ENCODE data around the gene GJC3. TPM values are rescaled to one million over a fixed set of nuclear protein-coding genes. Genes with fewer than 3 reads are reported as not detected.

Gene GJC3
- total and polyA plus RNA-seq, 5 donors = 0.20 to 0.53 (median 0.43) TPM; not detected in 2

- ATAC-seq = no peak
- no peak for DNase-seq
- no peak overlapping the region for H3K4me3 ChIP-seq (ENCODE audit: low read length)
- intact Hi-C loops (cut with DNase I) = no loop called here
- H3K4me1 ChIP-seq (ENCODE audit: control insufficient read depth, insufficient read depth, low read length) = peaks cover 3% of the 10 kb centered on the region
- no peak overlapping the region for H3K27ac ChIP-seq (ENCODE audit: low read length)
- 76% methylated on average over 2 of the region's 2 CpGs for WGBS
- no peaks in the 10 kb centered on the region for H3K27me3 ChIP-seq (ENCODE audit: control insufficient read depth, insufficient read depth)
- no peaks in the 10 kb centered on the region for H3K9me3 ChIP-seq (ENCODE audit: control insufficient read depth, low read length)
Observed at GRCh38 chr7:99928188-99928587, 1.2 kb downstream of the GJC3 start.

GRCh38 chr7:99927536-99927935 lies 1.9 kb downstream of the GJC3 start:
- no peaks in the 10 kb centered on the region for H3K27me3 ChIP-seq (ENCODE audit: control insufficient read depth, insufficient read depth)
- 49% methylated on average over 5 of the region's 5 CpGs for WGBS
- no peak overlapping the region for H3K4me3 ChIP-seq (ENCODE audit: low read length)
- no peaks in the 10 kb centered on the region for H3K9me3 ChIP-seq (ENCODE audit: control insufficient read depth, low read length)
- peaks cover 3% of the 10 kb centered on the region for H3K4me1 ChIP-seq (ENCODE audit: control insufficient read depth, insufficient read depth, low read length)
- intact Hi-C loops (cut with DNase I) = no loop called here
- H3K27ac ChIP-seq (ENCODE audit: low read length) = no peak overlapping the region
- DNase-seq = no peak
- ATAC-seq = no peak

GRCh38 chr7:99926321-99926720 lies 3.1 kb downstream of the GJC3 start:
- H3K4me1 ChIP-seq (ENCODE audit: control insufficient read depth, insufficient read depth, low read length) = peaks cover 3% of the 10 kb centered on the region
- H3K9me3 ChIP-seq (ENCODE audit: control insufficient read depth, low read length) = no peaks in the 10 kb centered on the region
- H3K4me3 ChIP-seq (ENCODE audit: low read length) = no peak overlapping the region
- no peak overlapping the region for H3K27ac ChIP-seq (ENCODE audit: low read length)
- ATAC-seq (no peak), DNase-seq (no peak)
- no peaks in the 10 kb centered on the region for H3K27me3 ChIP-seq (ENCODE audit: control insufficient read depth, insufficient read depth)
- intact Hi-C loops (cut with DNase I) = no loop called here

DNA sequence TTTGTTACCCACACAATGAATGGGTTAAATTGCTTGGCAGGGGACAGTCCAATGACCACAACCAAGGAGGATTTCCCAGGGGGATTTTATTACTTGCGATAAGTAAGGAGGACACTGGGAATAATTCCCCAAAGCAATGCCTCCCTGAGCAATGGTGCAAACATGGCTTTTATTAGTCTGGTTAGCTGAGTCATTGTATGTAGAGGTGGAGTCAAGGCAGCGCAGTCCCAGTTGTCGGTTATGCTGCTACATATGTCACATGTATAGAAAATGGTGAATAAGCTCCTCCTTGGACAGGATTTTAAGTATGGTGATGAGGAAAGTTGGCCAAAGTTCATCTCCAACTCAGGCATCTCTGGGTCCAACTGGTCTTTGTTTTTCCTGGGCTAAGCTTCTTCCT lies 6.2 kb downstream of the GJC3 start:
- Histone ChIP-seq H3K27me3 (ENCODE audit: control insufficient read depth, insufficient read depth) (no peaks in the 10 kb centered on the region), H3K9me3 (ENCODE audit: control insufficient read depth, low read length) (no peaks in the 10 kb centered on the region), H3K4me3 (ENCODE audit: low read length) (no peak overlapping the region), H3K27ac (ENCODE audit: low read length) (no peak overlapping the region), H3K4me1 (ENCODE audit: control insufficient read depth, insufficient read depth, low read length) (peaks cover 2% of the 10 kb centered on the region)
- intact Hi-C loops (cut with DNase I) = no loop called here
- ATAC-seq (no peak), DNase-seq (no peak)
- 84% methylated on average over 3 of the region's 3 CpGs for WGBS

GRCh38 chr7:99920149-99920548 lies 9.3 kb downstream of the GJC3 start:
- intact Hi-C loops (cut with DNase I) = no loop called here
- ATAC-seq = no peak

DNA sequence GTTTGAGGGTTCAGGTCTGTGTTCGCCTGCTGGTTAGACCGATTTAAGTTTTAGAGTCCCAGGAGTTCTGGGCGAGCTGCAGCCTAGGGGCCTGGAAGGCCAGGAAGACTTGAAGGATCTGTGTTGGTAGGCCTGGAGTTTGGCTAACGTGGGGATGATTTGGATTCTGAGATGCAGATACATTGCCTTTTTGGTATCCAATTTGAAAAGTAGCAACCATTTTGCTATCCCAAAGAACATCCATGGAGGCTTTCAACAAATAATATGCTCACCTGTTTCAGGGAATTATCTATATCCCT lies 9.7 kb downstream of the GJC3 start:
- intact Hi-C loops (cut with DNase I) = loop anchor here in 2 of 4 donors (5.0 kb wide), 1 partner anchor 73 kb away; no protein-coding TSS in a partner anchor
- Histone ChIP-seq H3K4me3 (ENCODE audit: low read length) (peak overlapping the region; percentile 66), H3K27me3 (ENCODE audit: control insufficient read depth, insufficient read depth) (no peaks in the 10 kb centered on the region), H3K9me3 (ENCODE audit: control insufficient read depth, low read length) (no peaks in the 10 kb centered on the region), H3K4me1 (ENCODE audit: control insufficient read depth, insufficient read depth, low read length) (peaks cover 7% of the 10 kb centered on the region), H3K27ac (ENCODE audit: low read length) (peak overlapping the region; percentile 86)
- ATAC-seq (no peak), DNase-seq (no peak)
- 50% methylated on average over 4 of the region's 4 CpGs for WGBS

More at GRCh38 chr7:99920149-99920548, 9.3 kb downstream of the GJC3 start:
- Histone ChIP-seq H3K4me3 (ENCODE audit: low read length) (peak overlapping the region; percentile 66), H3K27ac (ENCODE audit: low read length) (no peak overlapping the region), H3K4me1 (ENCODE audit: control insufficient read depth, insufficient read depth, low read length) (peaks cover 7% of the 10 kb centered on the region), H3K9me3 (ENCODE audit: control insufficient read depth, low read length) (no peaks in the 10 kb centered on the region), H3K27me3 (ENCODE audit: control insufficient read depth, insufficient read depth) (no peaks in the 10 kb centered on the region)
- WGBS = 63% methylated on average over 3 of the region's 3 CpGs
- no peak for DNase-seq

DNA sequence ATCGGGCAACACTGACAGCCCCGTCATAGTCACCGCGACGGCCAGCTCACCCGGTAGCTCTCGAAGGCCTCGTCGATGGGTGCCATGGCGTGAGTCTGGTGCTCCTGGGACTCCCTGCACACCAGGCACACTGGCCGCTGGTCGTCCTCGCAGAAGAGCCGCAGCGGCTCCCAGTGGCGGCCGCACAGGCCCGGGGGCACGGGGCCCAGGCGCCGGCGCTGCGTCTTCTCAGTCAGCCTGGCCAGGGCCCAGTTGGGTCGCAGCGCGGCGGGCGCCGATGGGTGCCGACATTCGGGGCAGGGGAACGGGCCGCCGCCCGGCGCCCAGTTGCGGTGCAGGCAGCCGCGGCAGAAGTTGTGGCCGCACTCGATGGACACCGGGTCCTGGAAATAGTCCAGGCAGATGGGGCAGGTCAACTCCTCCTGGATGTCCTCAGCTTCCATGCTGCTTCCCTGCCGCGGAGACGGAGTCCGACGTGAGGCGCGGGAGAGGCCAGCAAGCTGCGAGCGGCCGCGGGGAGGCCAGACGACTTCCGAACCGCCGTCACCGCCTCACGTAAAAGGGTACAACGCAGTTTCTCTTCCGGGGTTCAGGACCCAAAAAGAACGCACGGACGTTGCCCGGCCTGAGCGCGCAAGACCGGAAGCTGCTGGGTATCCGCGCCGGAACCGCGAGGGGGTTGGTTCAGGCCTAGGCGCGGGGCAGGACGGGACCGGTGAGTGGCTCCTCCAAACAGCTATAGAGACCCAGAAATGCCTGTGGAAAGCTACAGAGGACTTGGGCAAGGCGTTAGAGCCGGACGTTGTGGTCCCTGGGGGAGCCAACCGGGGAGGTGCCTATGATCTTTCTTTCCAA lies 10.2 kb downstream of the GJC3 start, which contains the start of gene TRIM4:
TRIM4 (minus strand) TSS at position 572 of the 855 bp plus-strand sequence; CDS start at position 443, 129 bp downstream.
- ATAC-seq (peak; percentile 100), DNase-seq (peak; percentile 94 to 97 (median 96))
- Histone ChIP-seq H3K27ac (ENCODE audit: low read length) (peak within 1 kb of the TSS; percentile 86), H3K9me3 (ENCODE audit: control insufficient read depth, low read length) (no peaks in the 10 kb centered on the region), H3K4me1 (ENCODE audit: control insufficient read depth, insufficient read depth, low read length) (peaks cover 7% of the 10 kb centered on the region), H3K4me3 (ENCODE audit: low read length) (peak within 1 kb of the TSS; percentile 66), H3K27me3 (ENCODE audit: control insufficient read depth, insufficient read depth) (no peaks in the 10 kb centered on the region)
- 1% methylated on average over 81 of the region's 81 CpGs for WGBS
- intact Hi-C loops (cut with DNase I) = loop anchor here in 2 of 4 donors (5.0 kb wide), 1 partner anchor 73 kb away; no protein-coding TSS in a partner anchor

DNA sequence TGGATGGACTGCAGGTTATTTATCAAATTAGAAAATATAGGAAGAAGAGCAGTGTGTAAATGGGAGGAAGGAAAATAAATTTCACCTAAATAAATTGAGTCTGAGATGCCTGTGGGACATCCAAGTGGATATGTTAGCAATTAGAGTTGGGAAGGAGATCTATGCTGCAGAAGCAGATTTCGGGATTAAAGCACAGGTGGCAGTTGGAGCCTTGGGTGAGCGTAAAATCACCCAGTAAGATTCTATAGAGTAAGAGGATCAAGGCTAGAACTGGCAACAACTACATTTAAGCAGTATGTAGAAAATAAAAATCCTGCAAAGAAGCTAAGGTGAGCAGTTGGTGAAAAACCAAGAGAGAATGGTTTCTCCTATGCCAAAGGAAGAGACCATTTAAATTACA lies 18.4 kb downstream of the GJC3 start:
- H3K4me1 ChIP-seq (ENCODE audit: control insufficient read depth, insufficient read depth, low read length) = no peaks in the 10 kb centered on the region
- no peak overlapping the region for H3K27ac ChIP-seq (ENCODE audit: low read length)
- no peak overlapping the region for H3K4me3 ChIP-seq (ENCODE audit: low read length)
- intact Hi-C loops (cut with DNase I) = no loop called here
- no peaks in the 10 kb centered on the region for H3K9me3 ChIP-seq (ENCODE audit: control insufficient read depth, low read length)
- no peak for DNase-seq
- WGBS = over 99% methylated on average over 2 of the region's 2 CpGs
- no peak for ATAC-seq
- H3K27me3 ChIP-seq (ENCODE audit: control insufficient read depth, insufficient read depth) = no peaks in the 10 kb centered on the region

DNA sequence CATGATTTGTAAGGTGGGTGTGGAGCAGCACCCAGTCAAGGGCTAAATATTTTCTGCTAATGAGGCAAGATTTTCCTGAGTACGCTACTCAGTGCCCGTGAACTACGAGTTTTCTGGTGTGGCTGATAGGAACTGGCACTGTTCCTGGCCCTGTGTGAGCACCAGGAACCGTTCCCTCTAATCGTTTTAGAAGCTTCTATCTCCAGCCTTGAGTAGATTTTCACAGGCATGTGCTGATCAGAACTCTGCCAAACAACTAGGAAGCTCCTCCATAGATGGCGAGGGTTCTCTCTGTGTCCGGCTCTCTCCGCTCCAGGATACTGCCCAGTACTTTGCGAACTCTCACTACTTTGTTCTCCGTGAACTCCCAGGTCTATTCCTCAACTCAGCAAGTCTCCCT lies 27.8 kb downstream of the GJC3 start:
- WGBS = 77% methylated on average over 10 of the region's 10 CpGs
- Histone ChIP-seq H3K9me3 (ENCODE audit: control insufficient read depth, low read length) (no peaks in the 10 kb centered on the region), H3K27me3 (ENCODE audit: control insufficient read depth, insufficient read depth) (no peaks in the 10 kb centered on the region), H3K4me1 (ENCODE audit: control insufficient read depth, insufficient read depth, low read length) (no peaks in the 10 kb centered on the region), H3K4me3 (ENCODE audit: low read length) (no peak overlapping the region), H3K27ac (ENCODE audit: low read length) (peak overlapping the region; percentile 55)
- no peak for DNase-seq
- intact Hi-C loops (cut with DNase I) = no loop called here
- peak; percentile 76 to 83 for ATAC-seq

DNA sequence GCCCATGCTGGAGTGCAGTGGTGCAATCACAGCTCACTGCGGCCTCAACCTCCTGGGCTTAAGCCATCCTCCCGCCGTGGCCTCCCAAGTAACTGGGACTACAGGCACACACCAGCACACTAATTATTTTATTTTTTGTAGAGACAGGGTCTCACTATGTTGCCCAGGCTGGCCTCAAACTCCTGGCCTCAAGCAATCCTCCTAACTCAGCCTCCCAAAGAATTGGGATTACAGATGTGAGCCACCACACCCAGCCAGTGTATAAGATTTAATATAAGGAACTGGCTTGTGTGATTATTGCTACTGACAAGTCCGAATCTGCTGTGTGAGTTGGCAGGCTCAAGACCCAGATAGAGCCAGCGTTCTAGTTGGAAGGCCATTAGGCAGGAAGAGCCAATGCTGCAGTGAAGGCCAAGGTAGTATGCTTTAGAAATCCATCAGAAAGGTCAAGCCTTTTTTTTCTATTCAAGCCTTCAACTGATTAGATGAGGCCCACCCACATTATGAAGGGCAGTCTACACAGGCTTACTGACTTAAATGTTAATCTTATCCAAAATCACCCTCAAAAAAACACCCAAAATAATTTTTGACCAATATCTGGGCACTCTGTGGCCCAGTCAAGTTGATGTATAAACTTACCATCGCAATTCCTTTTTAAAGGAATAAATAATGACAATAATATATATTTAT lies 29.4 kb downstream of the GJC3 start:
- Histone ChIP-seq H3K27ac (ENCODE audit: low read length) (no peak overlapping the region), H3K27me3 (ENCODE audit: control insufficient read depth, insufficient read depth) (no peaks in the 10 kb centered on the region), H3K9me3 (ENCODE audit: control insufficient read depth, low read length) (no peaks in the 10 kb centered on the region), H3K4me1 (ENCODE audit: control insufficient read depth, insufficient read depth, low read length) (no peaks in the 10 kb centered on the region), H3K4me3 (ENCODE audit: low read length) (no peak overlapping the region)
- ATAC-seq (no peak), DNase-seq (no peak)
- 96% methylated on average over 6 of the region's 6 CpGs for WGBS
- intact Hi-C loops (cut with DNase I) = no loop called here

GRCh38 chr7:99898836-99899235 lies 30.6 kb downstream of the GJC3 start:
- intact Hi-C loops (cut with DNase I) = no loop called here
- no peak for ATAC-seq
- WGBS = 66% methylated on average over 3 of the region's 3 CpGs
- no peak for DNase-seq
- H3K27ac ChIP-seq (ENCODE audit: low read length) = no peak overlapping the region
- no peaks in the 10 kb centered on the region for H3K9me3 ChIP-seq (ENCODE audit: control insufficient read depth, low read length)
- H3K4me3 ChIP-seq (ENCODE audit: low read length) = no peak overlapping the region
- no peaks in the 10 kb centered on the region for H3K4me1 ChIP-seq (ENCODE audit: control insufficient read depth, insufficient read depth, low read length)
- no peaks in the 10 kb centered on the region for H3K27me3 ChIP-seq (ENCODE audit: control insufficient read depth, insufficient read depth)
